HG03097 (cell line): ENCODE measurements around the gene ASAP2.

Experiments
- ATAC-seq: cut with Tn5 transposase; IDR thresholded peaks from one replicate; pipeline ENCODE4 v1.9.1; 2021; ENCODE audit not compliant: unreplicated experiment, low FRiP score

ASAP2 gene

DNA sequence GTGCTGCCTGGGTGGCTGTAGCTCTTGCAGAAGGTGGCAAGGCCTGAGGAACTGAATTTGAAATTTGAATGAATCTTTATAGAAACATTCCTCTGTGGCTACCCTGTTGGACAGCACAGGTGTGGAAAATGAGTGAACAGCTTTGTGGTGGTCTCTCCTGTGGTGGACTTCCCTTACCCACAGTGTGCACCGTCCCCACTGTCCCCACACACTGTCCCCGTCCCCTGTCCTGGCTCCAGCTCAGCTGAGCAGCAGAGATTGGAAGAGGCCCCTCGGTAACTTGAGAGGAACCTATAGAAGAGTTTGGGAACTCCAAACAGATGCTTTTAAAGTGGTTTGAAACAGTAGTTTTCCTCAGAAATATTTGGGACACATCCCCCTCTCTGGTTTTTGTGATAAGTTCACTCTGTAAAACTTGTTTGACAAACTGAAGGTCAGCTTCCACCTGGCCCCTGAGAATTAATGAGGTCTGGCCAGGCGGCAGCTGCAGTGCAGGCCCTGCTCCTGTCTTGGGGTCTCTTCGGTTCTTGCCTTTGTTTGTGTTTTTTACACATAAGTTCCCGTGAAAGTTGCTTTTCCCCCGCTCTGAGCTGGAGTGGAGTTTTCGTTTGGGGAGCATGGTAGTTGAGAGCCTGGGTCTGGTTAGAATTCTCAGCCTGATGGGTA is 63.2 kb downstream of the ASAP2 start:
- ATAC-seq, result no peak

- ATAC-seq, result no peak
Measured at GRCh38 chr2:9271091-9271490, 64.5 kb downstream of the ASAP2 start.

- ATAC-seq, result no peak
Measured at GRCh38 chr2:9271691-9272090, 65.1 kb downstream of the ASAP2 start.

DNA sequence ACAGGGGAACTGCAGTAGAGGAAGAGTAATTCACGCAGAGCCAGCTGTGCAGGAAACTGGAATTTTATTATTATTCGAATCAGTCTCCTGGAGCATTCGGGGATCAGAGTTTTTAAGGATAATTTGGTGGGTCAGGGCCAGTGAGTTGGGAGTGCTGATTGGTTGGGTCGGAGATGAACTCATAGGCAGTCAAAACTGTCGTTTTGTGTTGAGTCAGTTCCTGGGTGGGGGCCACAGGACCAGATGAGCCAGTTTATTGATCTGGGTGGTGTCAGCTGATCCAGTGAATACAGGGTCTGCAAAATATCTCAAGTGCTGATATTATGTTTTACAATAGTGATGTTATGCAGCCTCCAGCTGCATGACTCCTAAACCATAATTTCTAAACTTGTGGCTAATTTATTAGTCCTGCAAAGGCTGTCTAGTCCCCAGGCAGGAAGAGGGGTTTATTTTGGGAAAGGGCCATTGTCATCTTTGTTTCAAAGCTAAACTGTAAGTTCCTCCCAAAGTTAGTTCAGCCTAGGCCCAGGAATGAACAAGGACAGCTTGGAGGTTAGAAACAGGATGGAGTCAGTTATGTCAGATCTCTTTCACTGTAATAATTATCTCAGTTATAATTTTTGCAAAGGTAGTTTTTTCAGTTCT is 67.0 kb downstream of the ASAP2 start:
- ATAC-seq, result no peak

GRCh38 chr2:9274701-9275343 is 68.2 kb downstream of the ASAP2 start:
- no peak for ATAC-seq

DNA sequence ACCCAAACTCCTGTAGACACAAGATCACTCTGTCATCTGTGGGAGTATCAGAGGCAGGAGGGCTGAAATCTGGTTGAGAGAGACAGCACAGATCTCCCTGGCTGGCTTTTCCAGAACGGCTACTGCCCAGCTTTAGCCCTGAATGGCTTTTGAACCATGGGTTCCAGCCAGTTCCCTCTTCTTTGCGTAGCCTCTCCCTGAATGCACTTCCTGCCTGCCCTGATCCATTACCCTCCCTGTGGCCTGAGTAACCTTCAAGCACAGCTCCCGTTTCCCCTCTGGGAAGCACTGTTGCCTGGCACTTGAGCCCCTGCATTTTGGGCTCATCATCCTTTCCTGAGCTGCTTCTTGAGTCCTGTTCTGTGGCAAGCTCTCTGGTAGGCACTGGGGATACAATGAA is 68.8 kb downstream of the ASAP2 start:
- ATAC-seq, result no peak

DNA sequence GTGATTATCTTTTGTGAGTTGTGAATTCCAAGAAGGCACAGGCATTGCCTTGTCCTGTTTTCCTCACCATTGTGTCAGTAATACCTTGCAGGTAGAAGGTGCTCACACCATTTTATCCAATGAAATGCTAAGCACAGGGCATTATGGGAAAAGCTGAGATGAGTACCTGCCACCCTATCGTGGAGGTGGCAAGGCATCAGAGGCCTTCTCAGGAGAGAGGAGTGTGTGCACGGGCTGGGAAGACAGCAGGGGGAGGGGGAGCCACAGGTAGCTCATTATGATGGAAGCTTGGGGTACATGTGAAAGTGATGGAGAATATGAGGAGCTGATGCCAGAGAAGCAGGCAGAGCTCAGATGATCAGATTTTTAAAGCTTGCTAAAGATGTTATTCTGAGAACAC is 69.5 kb downstream of the ASAP2 start:
- no peak for ATAC-seq

DNA sequence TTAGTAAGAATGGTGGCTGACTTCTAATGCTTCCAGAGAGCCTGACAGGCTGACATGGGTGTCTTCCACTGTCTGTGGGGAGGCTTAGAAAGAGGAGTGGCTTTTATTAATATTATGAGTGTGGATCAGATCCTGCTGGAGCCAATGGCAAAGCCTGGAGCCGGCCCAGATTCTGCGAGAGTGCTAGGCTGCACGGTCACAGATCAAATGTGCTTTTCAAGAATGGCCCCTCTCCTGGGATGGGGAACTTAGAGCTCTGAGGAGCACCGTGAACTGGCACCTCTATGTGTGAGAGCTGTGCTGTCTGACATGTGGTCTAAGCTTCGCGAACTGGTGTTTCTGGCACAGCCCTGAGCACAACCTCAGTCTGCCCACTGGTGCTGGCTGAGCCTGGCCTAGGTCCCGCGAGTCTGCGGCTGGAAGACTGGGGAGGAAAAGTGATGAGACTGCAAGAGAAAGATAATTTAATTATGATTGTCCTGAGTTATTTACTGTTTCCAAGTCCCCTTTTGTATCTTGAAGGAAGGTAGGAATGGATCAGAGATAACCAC is 70.4 kb downstream of the ASAP2 start:
- no peak for ATAC-seq

- ATAC-seq, result no peak
Measured at GRCh38 chr2:9278439-9278838, 71.8 kb downstream of the ASAP2 start.

GRCh38 chr2:9279426-9279825 is 72.8 kb downstream of the ASAP2 start:
- no peak for ATAC-seq

DNA sequence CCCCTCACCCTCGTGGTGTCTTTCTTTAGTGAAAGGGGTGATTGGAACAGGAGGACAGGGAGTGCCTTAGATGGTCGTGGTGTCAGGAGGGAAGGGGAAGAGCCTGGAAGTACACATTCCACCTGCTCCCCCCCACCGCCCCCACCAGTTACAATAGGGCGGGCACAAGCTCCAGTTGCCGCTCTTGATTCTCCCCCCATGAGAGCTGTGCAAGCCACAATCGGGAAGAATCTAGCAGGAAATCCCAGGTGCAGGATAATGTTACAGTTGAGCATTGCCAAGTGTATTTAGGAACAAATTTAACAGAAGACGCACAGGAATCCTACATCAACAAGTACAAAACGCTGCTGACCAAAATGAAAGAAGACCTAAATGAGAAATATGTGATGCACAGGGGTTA is 73.6 kb downstream of the ASAP2 start:
- no peak for ATAC-seq

DNA sequence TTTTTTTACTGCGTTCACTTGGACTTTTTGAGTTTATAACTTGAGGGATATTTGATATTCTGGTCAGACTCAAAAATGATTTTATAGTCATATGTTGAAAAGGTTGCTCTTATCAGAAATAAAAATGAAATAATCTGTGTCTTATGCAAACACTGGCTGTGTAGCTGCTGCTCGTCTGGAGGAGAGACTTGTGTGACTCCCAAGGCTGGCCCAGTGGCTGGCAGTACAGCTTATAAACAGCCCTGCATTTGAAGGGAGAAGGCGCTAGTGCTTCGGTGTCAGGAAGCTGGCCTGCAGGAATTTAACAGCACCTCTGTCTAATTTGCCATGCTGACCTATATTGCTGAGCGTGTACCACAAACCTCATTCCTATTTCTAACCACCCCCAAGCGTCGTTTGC is 74.5 kb downstream of the ASAP2 start:
- no peak for ATAC-seq

GRCh38 chr2:9282128-9283112 is 75.8 kb downstream of the ASAP2 start:
- ATAC-seq, result no peak

DNA sequence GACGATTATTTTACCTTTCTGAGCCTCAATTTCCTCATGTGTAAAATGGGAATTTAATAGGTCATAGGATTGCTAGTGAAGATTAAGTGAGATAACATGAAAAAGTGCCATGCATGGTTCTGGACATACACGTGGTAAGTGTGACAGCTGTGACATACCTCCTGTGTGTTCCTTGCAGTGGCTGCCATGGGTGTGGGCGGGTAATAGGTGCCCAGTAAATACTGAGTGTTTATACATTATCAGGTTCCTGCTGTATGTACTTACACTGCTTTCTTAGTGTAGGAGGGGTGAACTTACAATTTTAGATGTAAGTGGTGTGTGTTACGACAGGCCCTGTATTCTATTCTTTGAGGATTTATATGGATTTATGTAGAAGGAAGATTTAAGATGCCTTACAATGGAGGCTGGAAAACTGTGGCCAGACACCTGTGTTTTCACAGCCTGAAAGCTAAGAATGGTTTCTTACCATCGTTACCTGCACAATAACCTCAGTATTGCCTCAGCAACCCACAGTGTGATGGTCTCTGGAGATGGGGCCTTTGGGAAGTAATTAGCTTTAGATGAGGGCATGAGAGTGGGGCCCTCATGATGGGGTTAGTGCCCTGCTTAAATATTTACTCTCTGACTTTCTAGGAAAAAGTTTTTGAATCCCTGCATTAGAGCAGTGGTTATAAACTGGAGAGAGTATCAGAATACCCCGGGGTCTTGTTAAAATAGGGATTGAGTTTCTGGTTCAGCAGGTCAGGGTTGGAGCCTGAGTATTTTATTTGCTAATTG is 78.1 kb downstream of the ASAP2 start:
- no peak for ATAC-seq

GRCh38 chr2:9285385-9285920 is 78.8 kb downstream of the ASAP2 start:
- no peak for ATAC-seq

- no peak for ATAC-seq
Measured at GRCh38 chr2:9285921-9286320, 79.3 kb downstream of the ASAP2 start.

GRCh38 chr2:9286554-9287399 is 80.2 kb downstream of the ASAP2 start:
- no peak for ATAC-seq

GRCh38 chr2:9287400-9288045 is 80.9 kb downstream of the ASAP2 start:
- ATAC-seq, result no peak
